KMS-11 (cell line): ENCODE data around the gene LDLRAD2.
"Not testable (repeated sequence)": the region's sequence is repeated elsewhere in the genome, so short reads cannot be mapped to it uniquely, and the experiment has no call there.

Experiments
- H2AFZ ChIP-seq: fragments of 200-600 bp; sonication (generic); 2 replicates; pipeline ENCODE4 v1.6.1; 2016; ENCODE audit warnings: antibody characterized with exemption, mixed run types, low read depth
- H3K27ac ChIP-seq: fragments of 200-600 bp; sonication (generic); 2 replicates; pipeline ENCODE4 v1.6.1; 2016; ENCODE audit warnings: mild to moderate bottlenecking, mixed run types
- H3K27me3 ChIP-seq: fragments of 200-600 bp; sonication (generic); 2 replicates; pipeline ENCODE4 v1.6.1; 2017; ENCODE audit warnings: mild to moderate bottlenecking, low read depth, mixed run types, moderate library complexity; ENCODE audit not compliant: insufficient read depth
- H3K36me3 ChIP-seq: fragments of 200-600 bp; sonication (generic); 2 replicates; pipeline ENCODE4 v1.6.1; 2017; ENCODE audit warnings: mild to moderate bottlenecking, mixed run types; ENCODE audit not compliant: insufficient read depth
- H3K4me1 ChIP-seq: fragments of 200-600 bp; sonication (generic); 2 replicates; pipeline ENCODE4 v1.6.1; 2016; ENCODE audit warnings: mild to moderate bottlenecking, low read depth, mixed run types; ENCODE audit not compliant: poor library complexity, severe bottlenecking
- H3K4me2 ChIP-seq: fragments of 200-600 bp; sonication (generic); 2 replicates; pipeline ENCODE4 v1.7.0; 2016; ENCODE audit warnings: mild to moderate bottlenecking, mixed run types
- H3K4me3 ChIP-seq: fragments of 200-600 bp; sonication (generic); IDR thresholded peaks from 2 replicates; pipeline ENCODE4 v1.6.1; 2017; ENCODE audit warnings: low read depth, low read length, mixed read lengths; ENCODE audit not compliant: insufficient read depth
- H3K79me2 ChIP-seq: fragments of 200-600 bp; sonication (generic); 2 replicates; pipeline ENCODE4 v1.6.1; 2016; ENCODE audit warnings: low read depth, mixed run types; ENCODE audit not compliant: insufficient read depth
- H3K9ac ChIP-seq: fragments of 200-600 bp; sonication (generic); 2 replicates; pipeline ENCODE4 v1.6.1; 2016; ENCODE audit warnings: mild to moderate bottlenecking, mixed run types
- H4K20me1 ChIP-seq: fragments of 200-600 bp; sonication (generic); 2 replicates; pipeline ENCODE4 v1.6.1; 2016; ENCODE audit warnings: mild to moderate bottlenecking, mixed run types; ENCODE audit not compliant: insufficient read depth
- TF ChIP-seq, protein P1 (sequence below): fragments of 200-600 bp; sonication (generic); conservative IDR thresholded peaks from 2 replicates; pipeline ENCODE4 v1.6.1; 2017; ENCODE audit warnings: low read depth, mild to moderate bottlenecking, antibody characterized with exemption, low read length, moderate library complexity, mixed read lengths

Gene LDLRAD2

DNA sequence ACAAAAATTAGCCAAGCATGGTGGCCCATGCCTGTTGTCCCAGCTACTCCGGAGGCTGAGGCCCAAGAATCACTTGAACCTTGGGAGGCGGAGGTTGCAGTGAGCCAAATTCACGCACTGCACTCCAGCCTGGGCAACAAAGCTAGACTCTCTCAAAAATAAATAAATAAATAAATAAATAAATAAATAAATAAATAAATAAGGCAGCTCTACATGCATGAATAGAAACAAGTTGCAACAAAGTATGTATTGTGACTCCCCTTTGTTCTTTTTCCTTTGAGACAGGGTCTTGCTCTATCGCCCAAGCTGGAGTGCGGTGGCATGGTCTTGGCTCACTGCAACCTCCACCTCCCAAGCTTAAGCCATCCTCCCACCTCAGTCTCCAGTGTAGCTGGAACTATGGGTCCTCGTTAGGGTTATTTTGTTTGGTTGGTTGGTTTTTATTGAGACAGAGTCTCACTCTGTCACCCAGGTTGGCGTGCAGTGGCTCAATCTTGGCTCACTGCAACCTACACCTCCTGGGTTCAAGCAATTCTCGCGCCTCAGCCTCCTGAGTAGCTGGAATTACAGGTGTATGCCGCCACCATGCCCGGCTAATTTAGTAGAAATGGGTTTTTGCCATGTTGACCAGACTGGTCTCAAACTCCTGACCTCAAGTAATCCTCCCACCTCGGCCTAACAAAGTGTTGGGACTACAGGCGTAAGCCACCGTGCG is 37.1 kb upstream of the LDLRAD2 start:
- peaks cover 99% of the 10 kb centered on the region for H3K79me2 ChIP-seq
- H3K27me3 ChIP-seq = no peaks in the 10 kb centered on the region
- H3K4me1 ChIP-seq = peaks cover 32% of the 10 kb centered on the region
- peaks cover 9% of the 10 kb centered on the region; the same call in 1 of the 2 replicates for H4K20me1 ChIP-seq
- no peak overlapping the region for H3K4me3 ChIP-seq
- no peak overlapping the region for H3K27ac ChIP-seq
- H3K4me2 ChIP-seq = no peak overlapping the region
- TF ChIP-seq, protein P1, sequence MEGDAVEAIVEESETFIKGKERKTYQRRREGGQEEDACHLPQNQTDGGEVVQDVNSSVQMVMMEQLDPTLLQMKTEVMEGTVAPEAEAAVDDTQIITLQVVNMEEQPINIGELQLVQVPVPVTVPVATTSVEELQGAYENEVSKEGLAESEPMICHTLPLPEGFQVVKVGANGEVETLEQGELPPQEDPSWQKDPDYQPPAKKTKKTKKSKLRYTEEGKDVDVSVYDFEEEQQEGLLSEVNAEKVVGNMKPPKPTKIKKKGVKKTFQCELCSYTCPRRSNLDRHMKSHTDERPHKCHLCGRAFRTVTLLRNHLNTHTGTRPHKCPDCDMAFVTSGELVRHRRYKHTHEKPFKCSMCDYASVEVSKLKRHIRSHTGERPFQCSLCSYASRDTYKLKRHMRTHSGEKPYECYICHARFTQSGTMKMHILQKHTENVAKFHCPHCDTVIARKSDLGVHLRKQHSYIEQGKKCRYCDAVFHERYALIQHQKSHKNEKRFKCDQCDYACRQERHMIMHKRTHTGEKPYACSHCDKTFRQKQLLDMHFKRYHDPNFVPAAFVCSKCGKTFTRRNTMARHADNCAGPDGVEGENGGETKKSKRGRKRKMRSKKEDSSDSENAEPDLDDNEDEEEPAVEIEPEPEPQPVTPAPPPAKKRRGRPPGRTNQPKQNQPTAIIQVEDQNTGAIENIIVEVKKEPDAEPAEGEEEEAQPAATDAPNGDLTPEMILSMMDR = no peak
- H3K36me3 ChIP-seq = no peaks in the 10 kb centered on the region
- no peak overlapping the region for H2AFZ ChIP-seq
- no peak overlapping the region for H3K9ac ChIP-seq

DNA sequence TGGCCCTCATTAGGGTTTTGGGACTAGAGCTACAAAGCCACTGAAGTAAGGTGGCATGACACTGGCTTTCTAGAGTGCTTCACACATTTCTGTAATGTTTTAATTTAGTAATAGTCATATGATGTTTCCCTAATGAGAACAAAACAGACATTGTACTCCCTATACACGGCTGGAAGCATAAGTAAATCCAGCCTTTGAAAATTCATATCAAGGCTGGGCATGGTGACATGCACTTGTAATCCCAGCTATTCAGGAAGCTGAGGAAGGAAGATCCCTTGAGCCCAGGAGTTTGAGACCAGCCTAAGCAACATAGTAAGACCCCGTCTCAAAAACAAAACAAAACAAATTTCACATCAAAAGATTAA is 36.5 kb upstream of the LDLRAD2 start:
- no peaks in the 10 kb centered on the region for H3K27me3 ChIP-seq
- no peak overlapping the region for H3K4me3 ChIP-seq
- peaks cover 15% of the 10 kb centered on the region; the same call in 1 of the 2 replicates for H4K20me1 ChIP-seq
- H3K4me1 ChIP-seq = peaks cover 37% of the 10 kb centered on the region
- no peak overlapping the region for H3K9ac ChIP-seq
- H2AFZ ChIP-seq = no peak overlapping the region
- H3K4me2 ChIP-seq = no peak overlapping the region
- H3K79me2 ChIP-seq = peaks cover 99% of the 10 kb centered on the region
- H3K27ac ChIP-seq = no peak overlapping the region
- no peaks in the 10 kb centered on the region for H3K36me3 ChIP-seq
- TF ChIP-seq, protein P1 = no peak

DNA sequence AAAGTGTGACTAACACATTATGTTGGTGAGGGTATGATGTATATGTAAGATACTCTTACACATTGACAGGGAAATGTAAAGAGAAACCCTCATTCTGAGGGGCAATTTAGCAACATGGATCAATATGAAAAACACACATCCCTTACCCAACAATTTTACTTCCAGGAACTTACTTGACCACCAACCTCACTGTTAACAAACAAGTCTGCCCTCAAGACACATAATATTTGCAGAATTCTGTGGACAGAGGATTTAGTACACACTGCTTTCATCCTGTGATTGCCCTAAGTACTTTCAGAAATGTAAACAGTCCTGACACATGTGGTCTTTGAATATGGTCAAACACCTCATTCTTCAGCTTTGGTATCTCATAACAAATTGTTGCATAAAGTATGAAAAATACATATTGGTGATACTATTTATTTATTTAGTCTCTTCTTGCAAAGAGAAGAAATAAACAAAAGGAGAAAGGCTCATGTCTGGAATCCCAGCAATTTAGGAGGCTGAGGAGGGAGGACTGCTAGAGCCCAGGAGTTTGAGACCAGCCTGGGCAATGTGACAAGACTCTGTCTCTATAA is 36.0 kb upstream of the LDLRAD2 start:
- Histone ChIP-seq H4K20me1 (peaks cover 16% of the 10 kb centered on the region; the same call in 1 of the 2 replicates), H2AFZ (no peak overlapping the region), H3K36me3 (no peaks in the 10 kb centered on the region), H3K4me2 (no peak overlapping the region), H3K27ac (no peak overlapping the region; the same call in 1 of the 2 replicates), H3K9ac (no peak overlapping the region), H3K27me3 (no peaks in the 10 kb centered on the region), H3K4me3 (no peak overlapping the region), H3K79me2 (peaks cover 99% of the 10 kb centered on the region), H3K4me1 (peaks cover 40% of the 10 kb centered on the region)
- TF ChIP-seq, protein P1 = no peak

DNA sequence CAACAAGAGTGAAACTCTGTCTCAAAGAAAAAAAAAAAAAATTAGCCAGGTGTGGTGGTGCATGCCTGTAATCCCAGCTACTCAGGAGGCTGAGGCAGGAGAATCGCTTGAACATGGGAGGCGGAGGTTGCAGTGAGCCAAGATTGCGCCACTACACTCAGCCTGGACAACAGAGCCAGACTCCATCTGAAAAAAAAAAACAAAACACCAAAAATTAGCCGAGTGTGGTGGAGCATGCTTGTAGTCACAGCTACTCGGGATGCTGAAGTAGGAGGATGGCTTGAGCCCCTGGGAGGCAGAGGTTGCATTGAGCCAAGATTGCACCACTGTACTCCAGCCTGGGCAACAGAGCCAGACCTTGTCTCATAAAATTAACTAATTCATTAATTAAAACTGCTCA is 35.1 kb upstream of the LDLRAD2 start:
- H3K4me1 ChIP-seq = peaks cover 40% of the 10 kb centered on the region
- H3K9ac ChIP-seq, H3K4me3 ChIP-seq, H3K27me3 ChIP-seq, H3K4me2 ChIP-seq, H2AFZ ChIP-seq, H3K27ac ChIP-seq, H3K36me3 ChIP-seq: not testable (repeated sequence)
- peaks cover 16% of the 10 kb centered on the region; the same call in 1 of the 2 replicates for H4K20me1 ChIP-seq
- H3K79me2 ChIP-seq = peaks cover 99% of the 10 kb centered on the region

DNA sequence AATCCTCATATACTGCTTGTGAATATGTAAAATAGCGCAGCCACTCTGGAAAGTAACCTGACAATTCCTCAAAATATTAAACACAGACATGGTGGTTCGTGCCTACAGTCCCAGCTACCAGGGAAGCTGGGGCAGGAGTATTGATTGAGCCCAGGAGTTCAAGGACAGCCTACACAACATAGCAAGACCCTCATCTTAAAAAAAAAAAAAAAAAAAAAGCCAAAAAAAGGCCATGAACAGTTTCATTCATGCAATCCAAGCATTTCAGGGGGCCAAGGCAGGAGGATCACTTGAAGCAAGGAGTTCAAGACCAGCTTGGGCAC is 33.7 kb upstream of the LDLRAD2 start:
- Histone ChIP-seq H3K4me2 (no peak overlapping the region), H3K9ac (no peak overlapping the region), H3K27ac (no peak overlapping the region), H3K27me3 (no peaks in the 10 kb centered on the region), H3K36me3 (no peaks in the 10 kb centered on the region), H3K4me3 (no peak overlapping the region), H3K4me1 (peaks cover 31% of the 10 kb centered on the region), H3K79me2 (peaks cover 90% of the 10 kb centered on the region), H2AFZ (no peak overlapping the region), H4K20me1 (peaks cover 16% of the 10 kb centered on the region; the same call in 1 of the 2 replicates)
- TF ChIP-seq, protein P1 = no peak
